K562 (cell line): ENCODE data around the gene IL10. TPM values are rescaled to one million over a fixed set of nuclear protein-coding genes. Genes with fewer than 3 reads are reported as not detected.

Experiments used
- ATAC-seq: fragments of 200-7000 bp; cut with Tn5 transposase; 3 replicates; pipeline ENCODE4 v1.9.1; 2020; ENCODE audit warnings: moderate library complexity
- BruUV-seq: library from RNA; stranded (reverse); fragments of 400-500 nt; replicated peaks from 2 replicates; lab custom pipeline; 2021; lab: Mats Ljungman, UMichigan
- CTCF ChIA-PET: fragments of 300-600 bp; formaldehyde crosslinking; extraction: SDS; loops from one replicate; lab custom pipeline; 2021; ENCODE audit warnings: low intra/inter-chr PET ratio; lab: Yijun Ruan, JAX
- POLR2A ChIA-PET: fragments of 300-600, 350-650 bp; sonication (Branson Sonifier 250); formaldehyde crosslinking; extraction: SDS; loops from one replicate; lab custom pipeline; 2021; ENCODE audit warnings: antibody characterized with exemption, inconsistent platforms; lab: Yijun Ruan, JAX
- DNase-seq, 4 experiments: peaks; one replicate each; pipeline versions ENCODE4 v3.0.0 to v3.0.0-alpha.2; 2011 to 2018; ENCODE audit warnings: low spot score in 3 of 4, mixed read lengths in 3 of 4; ENCODE audit errors: extremely low read depth in 1 of 4
- FAIRE-seq: peaks from 2 replicates; lab custom pipeline; 2011; peaks lifted over from hg19 to GRCh38; lab: Jason Lieb, UNC
- H2AFZ ChIP-seq: 2 replicates; pipeline ENCODE4 v1.6.0; 2011; ENCODE audit warnings: low read depth, low read length, control low read depth, inconsistent platforms
- H3K27ac ChIP-seq: fragments of 200-600 bp; 3 replicates; pipeline ENCODE4 v1.8.0; 2011; ENCODE audit warnings: low read depth, mild to moderate bottlenecking, control low read depth, inconsistent platforms, low read length, moderate library complexity, mixed read lengths; ENCODE audit errors: extremely low read depth
- H3K27me3 ChIP-seq, 2 experiments: fragments of 300-600 bp in 1 of 2; 2 replicates in 1 of 2; 3 replicates in 1 of 2; pipeline versions ENCODE4 v1.6.0 to v1.8.0; 2011; ENCODE audit warnings: inconsistent platforms in 2 of 2, low read length in 2 of 2, mild to moderate bottlenecking in 1 of 2, mixed read lengths in 1 of 2, moderate library complexity in 1 of 2; ENCODE audit not compliant: control insufficient read depth in 2 of 2, insufficient read depth in 2 of 2
- H3K36me3 ChIP-seq: fragments of 300-600 bp; 3 replicates; pipeline ENCODE4 v1.8.0; 2011; ENCODE audit warnings: mild to moderate bottlenecking, low read length, inconsistent platforms; ENCODE audit not compliant: control insufficient read depth, insufficient read depth
- H3K4me1 ChIP-seq, 2 experiments: fragments of 200-600 bp in 1 of 2; replicated peaks in 1 of 2; 2 replicates in 1 of 2; 3 replicates in 1 of 2; pipeline versions ENCODE4 v1.5.1 to v1.8.0; 2011; ENCODE audit warnings: inconsistent platforms in 2 of 2, low read length in 2 of 2, mild to moderate bottlenecking in 1 of 2, mixed read lengths in 1 of 2, moderate library complexity in 1 of 2; ENCODE audit not compliant: control insufficient read depth in 2 of 2, insufficient read depth in 2 of 2
- H3K4me2 ChIP-seq: 2 replicates; pipeline ENCODE4 v1.6.1; 2011; ENCODE audit warnings: low read length, control low read depth, inconsistent platforms, mixed read lengths; ENCODE audit not compliant: insufficient read depth
- H3K4me3 ChIP-seq: fragments of 200-600 bp; sonication (generic), shearing (Covaris generic); 2 replicates; pipeline ENCODE4 v1.5.1; 2016; ENCODE audit warnings: control low read depth, inconsistent platforms
- H3K79me2 ChIP-seq: fragments of 200-600 bp; 3 replicates; pipeline ENCODE4 v1.8.0; 2011; ENCODE audit warnings: low read length, inconsistent platforms; ENCODE audit not compliant: control insufficient read depth, insufficient read depth
- H3K9ac ChIP-seq, 2 experiments: 2 replicates each; pipeline versions ENCODE4 v1.6.0 to v1.6.1; 2011; ENCODE audit warnings: low read depth in 2 of 2, low read length in 2 of 2, control low read depth in 1 of 2, inconsistent platforms in 1 of 2, mild to moderate bottlenecking in 1 of 2, mixed read lengths in 1 of 2; ENCODE audit not compliant: insufficient read depth in 1 of 2
- H3K9me1 ChIP-seq: one replicate; pipeline ENCODE4 v1.6.0; 2011; ENCODE audit warnings: inconsistent platforms, mild to moderate bottlenecking, low read length, moderate library complexity; ENCODE audit not compliant: control insufficient read depth, insufficient read depth
- H3K9me3 ChIP-seq: replicated peaks from 2 replicates; pipeline ENCODE4 v1.5.1; 2011; ENCODE audit warnings: low read depth, low read length, inconsistent platforms; ENCODE audit not compliant: control insufficient read depth, insufficient read depth
- H4K20me1 ChIP-seq: replicated peaks from 2 replicates; pipeline ENCODE4 v1.6.1; 2011; ENCODE audit warnings: low read length, inconsistent platforms, mixed read lengths; ENCODE audit not compliant: control insufficient read depth, insufficient read depth
- MGA ChIP-seq: fragments of 450-650 bp; IDR thresholded peaks from 2 replicates; pipeline ENCODE4 v1.6.1; 2016; ENCODE audit warnings: mild to moderate bottlenecking, moderate library complexity
- POLR2H ChIP-seq: IDR thresholded peaks from 2 replicates; pipeline ENCODE4 v1.6.1; 2016; ENCODE audit warnings: missing genetic modification characterization, low read depth, mild to moderate bottlenecking, control low read depth, missing compliant biosample characterization, moderate library complexity
- RFX1 ChIP-seq: fragments of 450-650 bp; IDR thresholded peaks from 2 replicates; pipeline ENCODE4 v1.6.1; 2016; ENCODE audit warnings: mild to moderate bottlenecking, moderate library complexity
- RHOXF2B ChIP-seq: fragments of 250-450 bp; sonication (Bioruptor Pico); conservative IDR thresholded peaks from 2 replicates; pipeline ENCODE4 v1.5.1; 2021
- WGBS: fragments of 100-300 bp; shearing (Covaris generic); methylation state at CpG from one replicate; pipeline ENCODE4 v1.1.6; 2016; ENCODE audit warnings: low coverage, mixed read lengths; ENCODE audit not compliant: insufficient coverage; ENCODE audit errors: missing lambda C conversion rate; 5-methylcytosine and 5-hydroxymethylcytosine counted together
- in situ Hi-C: fragments of 300-500 bp; cut with MboI; formaldehyde crosslinking; loops from 4 replicates; pipeline ENCODE4 v1.15.0; 2018; ENCODE audit warnings: inconsistent platforms, mixed read lengths
- intact Hi-C: fragments of 100-400 bp; cut with micrococcal nuclease; formaldehyde crosslinking; loops from 2 replicates; pipeline ENCODE4 v1.14.2; 2022
- polyA plus RNA-seq, 8 experiments: library from polyadenylated mRNA; depleted of rRNA in 4 of 8; stranded (reverse) in 5 of 8; unstranded in 3 of 8; fragments of >200 nt; fragmentation: Nextera tagmentation in 2 of 8; fragmentation: Illumina TruSeq in 1 of 8; extraction: Ambion mirVana in 2 of 8; extraction: Trizol in 1 of 8; gene quantifications; 2 replicates each; pipeline versions ENCODE4 v1.2.1 to v1.2.3, GENCODE V29; 2011 to 2014; ENCODE audit warnings: inconsistent platforms in 1 of 8, missing spikeins in 1 of 8
- total RNA-seq, 7 experiments: library from RNA; depleted of rRNA in 6 of 7; stranded (reverse); fragments of >200 nt in 6 of 7; fragmentation: Illumina TruSeq in 2 of 7; extraction: Trizol in 2 of 7; gene quantifications; 2 replicates each; pipeline versions ENCODE4 v1.2.1 to v1.2.3, GENCODE V29; 2011 to 2021; ENCODE audit warnings: low replicate concordance in 1 of 7
- TF ChIP-seq, protein P1 (sequence below): fragments of 250-450 bp; sonication (Bioruptor Pico); IDR thresholded peaks from 2 replicates; pipeline ENCODE4 v1.4.0; 2020; ENCODE audit warnings: mild to moderate bottlenecking, moderate library complexity, borderline replicate concordance
- TF ChIP-seq, protein P2 (sequence below): fragments of 450-650 bp; formaldehyde crosslinking; IDR thresholded peaks from 2 replicates; pipeline ENCODE4 v1.4.0; 2020; ENCODE audit warnings: mild to moderate bottlenecking, mixed read lengths

Gene IL10
- total and polyA plus RNA-seq, 9 of the 15 experiments (the other 6 are each of a cell fraction or from before 2014, with no cell fraction given): 0.29 TPM; not detected in 8

GRCh38 chr1:206778031-206778430 is 5.7 kb upstream of the IL10 start:
- H3K27me3 ChIP-seq: peaks cover 40 to 49% of the 10 kb centered on the region in 2 experiments
- intact Hi-C loops (no loop called here), in situ Hi-C loops (no loop called here)
- H4K20me1 ChIP-seq: no peaks in the 10 kb centered on the region
- BruUV-seq: no TSS peak
- no peak overlapping the region for H3K4me2 ChIP-seq
- no peak overlapping the region for H3K4me3 ChIP-seq
- H2AFZ ChIP-seq: no peak overlapping the region
- no peak; the same call in 2 of the 3 replicates for ATAC-seq
- POLR2A ChIA-PET: interaction anchor here (0.6 to 1.5 kb wide), 4 partner anchors 11 to 145 kb away, joined by 3 to 12 read pairs (median 4); no protein-coding TSS in a partner anchor
- no peak overlapping the region for H3K27ac ChIP-seq
- FAIRE-seq: no peak
- CTCF ChIA-PET: no interaction called here
- no peak for DNase-seq
- no peak overlapping the region for H3K9ac ChIP-seq
- no peaks in the 10 kb centered on the region for H3K9me1 ChIP-seq
- H3K79me2 ChIP-seq: no peaks in the 10 kb centered on the region
- no peaks in the 10 kb centered on the region for H3K36me3 ChIP-seq
- 9% methylated on average over 7 of the region's 7 CpGs for WGBS
- no peaks in the 10 kb centered on the region for H3K9me3 ChIP-seq
- no peaks in the 10 kb centered on the region for H3K4me1 ChIP-seq
- TF ChIP-seq RFX1: no peak
- TF ChIP-seq, protein P1, sequence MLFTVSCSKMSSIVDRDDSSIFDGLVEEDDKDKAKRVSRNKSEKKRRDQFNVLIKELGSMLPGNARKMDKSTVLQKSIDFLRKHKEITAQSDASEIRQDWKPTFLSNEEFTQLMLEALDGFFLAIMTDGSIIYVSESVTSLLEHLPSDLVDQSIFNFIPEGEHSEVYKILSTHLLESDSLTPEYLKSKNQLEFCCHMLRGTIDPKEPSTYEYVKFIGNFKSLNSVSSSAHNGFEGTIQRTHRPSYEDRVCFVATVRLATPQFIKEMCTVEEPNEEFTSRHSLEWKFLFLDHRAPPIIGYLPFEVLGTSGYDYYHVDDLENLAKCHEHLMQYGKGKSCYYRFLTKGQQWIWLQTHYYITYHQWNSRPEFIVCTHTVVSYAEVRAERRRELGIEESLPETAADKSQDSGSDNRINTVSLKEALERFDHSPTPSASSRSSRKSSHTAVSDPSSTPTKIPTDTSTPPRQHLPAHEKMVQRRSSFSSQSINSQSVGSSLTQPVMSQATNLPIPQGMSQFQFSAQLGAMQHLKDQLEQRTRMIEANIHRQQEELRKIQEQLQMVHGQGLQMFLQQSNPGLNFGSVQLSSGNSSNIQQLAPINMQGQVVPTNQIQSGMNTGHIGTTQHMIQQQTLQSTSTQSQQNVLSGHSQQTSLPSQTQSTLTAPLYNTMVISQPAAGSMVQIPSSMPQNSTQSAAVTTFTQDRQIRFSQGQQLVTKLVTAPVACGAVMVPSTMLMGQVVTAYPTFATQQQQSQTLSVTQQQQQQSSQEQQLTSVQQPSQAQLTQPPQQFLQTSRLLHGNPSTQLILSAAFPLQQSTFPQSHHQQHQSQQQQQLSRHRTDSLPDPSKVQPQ: no peak
- no peak for TF ChIP-seq POLR2H (tag)
- TF ChIP-seq, protein P2, sequence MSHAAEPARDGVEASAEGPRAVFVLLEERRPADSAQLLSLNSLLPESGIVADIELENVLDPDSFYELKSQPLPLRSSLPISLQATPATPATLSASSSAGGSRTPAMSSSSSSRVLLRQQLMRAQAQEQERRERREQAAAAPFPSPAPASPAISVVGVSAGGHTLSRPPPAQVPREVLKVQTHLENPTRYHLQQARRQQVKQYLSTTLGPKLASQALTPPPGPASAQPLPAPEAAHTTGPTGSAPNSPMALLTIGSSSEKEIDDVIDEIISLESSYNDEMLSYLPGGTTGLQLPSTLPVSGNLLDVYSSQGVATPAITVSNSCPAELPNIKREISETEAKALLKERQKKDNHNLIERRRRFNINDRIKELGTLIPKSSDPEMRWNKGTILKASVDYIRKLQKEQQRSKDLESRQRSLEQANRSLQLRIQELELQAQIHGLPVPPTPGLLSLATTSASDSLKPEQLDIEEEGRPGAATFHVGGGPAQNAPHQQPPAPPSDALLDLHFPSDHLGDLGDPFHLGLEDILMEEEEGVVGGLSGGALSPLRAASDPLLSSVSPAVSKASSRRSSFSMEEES (CRISPR knock-in tag): no peak
- no peak for TF ChIP-seq RHOXF2B (CRISPR knock-in tag)
- no peak for TF ChIP-seq MGA
